Fibroblast of lung (primary cell): Measurements from ENCODE around the gene STRA6. TPM values are rescaled to one million over a fixed set of nuclear protein-coding genes. Genes with fewer than 3 reads are reported as not detected.
A peak's percentile ranks its signal among the peaks of the same experiment; 100 is the strongest.

Experiments
- DNase-seq, 2 donors: peaks; one replicate each; pipeline versions ENCODE4 v3.0.0 to v3.0.0-alpha.2; 2010; ENCODE audit warnings: low read depth in 2 of 2
- H2AFZ ChIP-seq: 2 replicates; pipeline ENCODE4 v1.5.1; 2012; ENCODE audit warnings: low read length, control low read depth, inconsistent platforms
- H3K27ac ChIP-seq: 2 replicates; pipeline ENCODE4 v1.5.1; 2011; ENCODE audit warnings: low read length, control low read depth; ENCODE audit not compliant: insufficient read depth
- H3K27me3 ChIP-seq: 2 replicates; pipeline ENCODE4 v1.5.1; 2011; ENCODE audit warnings: mild to moderate bottlenecking, low read length; ENCODE audit not compliant: control insufficient read depth, insufficient read depth
- H3K36me3 ChIP-seq: 2 replicates; pipeline ENCODE4 v1.5.1; 2011; ENCODE audit warnings: low read length; ENCODE audit not compliant: control insufficient read depth, insufficient read depth
- H3K4me1 ChIP-seq: 2 replicates; pipeline ENCODE4 v1.5.1; 2011; ENCODE audit warnings: low read length; ENCODE audit not compliant: control insufficient read depth, insufficient read depth; ENCODE audit errors: extremely low read depth
- H3K4me2 ChIP-seq: 2 replicates; pipeline ENCODE4 v1.5.1; 2011; ENCODE audit warnings: low read length, control low read depth; ENCODE audit not compliant: insufficient read depth; ENCODE audit errors: extremely low read depth
- H3K4me3 ChIP-seq, 4 experiments: fragments of 200-600 bp in 1 of 4; sonication (generic) in 1 of 4; replicated peaks in 1 of 4; 2 replicates each; pipeline ENCODE4 v1.5.1; 2011 to 2016; ENCODE audit warnings: low read length in 4 of 4, low read depth in 3 of 4, mild to moderate bottlenecking in 3 of 4, control low read depth in 2 of 4, inconsistent platforms in 1 of 4, mixed read lengths in 1 of 4; ENCODE audit not compliant: insufficient read depth in 1 of 4; ENCODE audit errors: control extremely low read depth in 1 of 4
- H3K79me2 ChIP-seq: 2 replicates; pipeline ENCODE4 v1.5.1; 2012; ENCODE audit warnings: mild to moderate bottlenecking, low read length, inconsistent platforms; ENCODE audit not compliant: control insufficient read depth, insufficient read depth
- H3K9ac ChIP-seq: 2 replicates; pipeline ENCODE4 v1.5.1; 2011; ENCODE audit warnings: mild to moderate bottlenecking, low read length, control low read depth; ENCODE audit not compliant: insufficient read depth
- H3K9me3 ChIP-seq: 2 replicates; pipeline ENCODE4 v1.5.1; 2012; ENCODE audit warnings: low read depth, low read length; ENCODE audit not compliant: control insufficient read depth, insufficient read depth
- H4K20me1 ChIP-seq: 2 replicates; pipeline ENCODE4 v1.5.1; 2011; ENCODE audit warnings: low read length; ENCODE audit not compliant: control insufficient read depth, insufficient read depth; ENCODE audit errors: extremely low read depth
- EZH2 ChIP-seq: IDR thresholded peaks from 2 replicates; pipeline ENCODE4 v1.5.1; 2012; ENCODE audit warnings: low read length, control low read depth, mild to moderate bottlenecking; ENCODE audit errors: missing control alignments
- polyA plus RNA-seq, 2 donors: library from polyadenylated mRNA; depleted of rRNA in 1 of 2; stranded (reverse) in 1 of 2; unstranded in 1 of 2; fragments of >200 nt; gene quantifications; 2 replicates each; pipeline ENCODE4 v1.2.1, GENCODE V29; 2011 to 2012; ENCODE audit warnings: missing spikeins in 1 of 2
- total RNA-seq: library from RNA; depleted of rRNA; stranded (reverse); fragments of >200 nt; gene quantifications from 2 replicates; pipeline ENCODE4 v1.2.1, GENCODE V29; 2014
- TF ChIP-seq, protein P1 (sequence below), 2 donors: IDR thresholded peaks in 1 of 2; conservative IDR thresholded peaks in 1 of 2; 1 replicate in 1 of 2; 2 replicates in 1 of 2; pipeline ENCODE4 v1.5.1; 2011 to 2012; ENCODE audit warnings: low read length in 2 of 2, control low read depth in 1 of 2, inconsistent platforms in 1 of 2, low read depth in 1 of 2, mild to moderate bottlenecking in 1 of 2

The STRA6 gene
- total and polyA plus RNA-seq, 2 donors (not counting 1 experiment from before 2014, with no cell fraction given) = 0.17 TPM; not detected in 1

- Histone ChIP-seq H3K4me2 (no peak overlapping the region), H3K4me3 (no peak overlapping the region), H4K20me1 (no peaks in the 10 kb centered on the region), H3K9me3 (no peaks in the 10 kb centered on the region), H2AFZ (no peak overlapping the region), H3K9ac (no peak overlapping the region), H3K27me3 (peaks cover 13% of the 10 kb centered on the region), H3K36me3 (no peaks in the 10 kb centered on the region), H3K79me2 (no peaks in the 10 kb centered on the region), H3K4me1 (no peaks in the 10 kb centered on the region), H3K27ac (no peak overlapping the region)
- no peak for DNase-seq
- TF ChIP-seq, protein P1, sequence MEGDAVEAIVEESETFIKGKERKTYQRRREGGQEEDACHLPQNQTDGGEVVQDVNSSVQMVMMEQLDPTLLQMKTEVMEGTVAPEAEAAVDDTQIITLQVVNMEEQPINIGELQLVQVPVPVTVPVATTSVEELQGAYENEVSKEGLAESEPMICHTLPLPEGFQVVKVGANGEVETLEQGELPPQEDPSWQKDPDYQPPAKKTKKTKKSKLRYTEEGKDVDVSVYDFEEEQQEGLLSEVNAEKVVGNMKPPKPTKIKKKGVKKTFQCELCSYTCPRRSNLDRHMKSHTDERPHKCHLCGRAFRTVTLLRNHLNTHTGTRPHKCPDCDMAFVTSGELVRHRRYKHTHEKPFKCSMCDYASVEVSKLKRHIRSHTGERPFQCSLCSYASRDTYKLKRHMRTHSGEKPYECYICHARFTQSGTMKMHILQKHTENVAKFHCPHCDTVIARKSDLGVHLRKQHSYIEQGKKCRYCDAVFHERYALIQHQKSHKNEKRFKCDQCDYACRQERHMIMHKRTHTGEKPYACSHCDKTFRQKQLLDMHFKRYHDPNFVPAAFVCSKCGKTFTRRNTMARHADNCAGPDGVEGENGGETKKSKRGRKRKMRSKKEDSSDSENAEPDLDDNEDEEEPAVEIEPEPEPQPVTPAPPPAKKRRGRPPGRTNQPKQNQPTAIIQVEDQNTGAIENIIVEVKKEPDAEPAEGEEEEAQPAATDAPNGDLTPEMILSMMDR (conservative IDR thresholded peaks at IDR 0.05 in 1 of 2, IDR thresholded peaks at IDR 0.05 in 1 of 2; ENCODE audit: low read depth in 1 of 2, low read length in 2 of 2) = no peak
- no peak for TF ChIP-seq EZH2
These were observed 14.4 kb upstream of the STRA6 start for GRCh38 chr15:74216949-74217348.

- Histone ChIP-seq H3K4me3 (no peak overlapping the region), H3K36me3 (no peaks in the 10 kb centered on the region), H3K27ac (no peak overlapping the region), H2AFZ (no peak overlapping the region), H4K20me1 (no peaks in the 10 kb centered on the region), H3K4me2 (no peak overlapping the region), H3K27me3 (peaks cover 10% of the 10 kb centered on the region), H3K4me1 (no peaks in the 10 kb centered on the region), H3K9me3 (no peaks in the 10 kb centered on the region), H3K9ac (no peak overlapping the region), H3K79me2 (no peaks in the 10 kb centered on the region)
- no peak for TF ChIP-seq EZH2
- TF ChIP-seq, protein P1 (conservative IDR thresholded peaks at IDR 0.05 in 1 of 2, IDR thresholded peaks at IDR 0.05 in 1 of 2; ENCODE audit: low read depth in 1 of 2, low read length in 2 of 2) = no peak
- DNase-seq = peak in 1 of 2 donors; percentile 73
These were observed 13.4 kb upstream of the STRA6 start for GRCh38 chr15:74215958-74216357.

GRCh38 chr15:74214324-74215021 is 11.9 kb upstream of the STRA6 start:
- no peaks in the 10 kb centered on the region for H3K9me3 ChIP-seq
- H4K20me1 ChIP-seq = no peaks in the 10 kb centered on the region
- no peaks in the 10 kb centered on the region for H3K79me2 ChIP-seq
- H3K4me3 ChIP-seq = no peak overlapping the region
- no peak overlapping the region for H2AFZ ChIP-seq
- no peaks in the 10 kb centered on the region for H3K36me3 ChIP-seq
- H3K9ac ChIP-seq = no peak overlapping the region
- DNase-seq = no peak
- H3K27ac ChIP-seq = no peak overlapping the region
- H3K4me2 ChIP-seq = no peak overlapping the region
- TF ChIP-seq, protein P1 (conservative IDR thresholded peaks at IDR 0.05 in 1 of 2, IDR thresholded peaks at IDR 0.05 in 1 of 2; ENCODE audit: low read depth in 1 of 2, low read length in 2 of 2) = no peak
- TF ChIP-seq EZH2 = no peak
- H3K4me1 ChIP-seq = no peaks in the 10 kb centered on the region
- H3K27me3 ChIP-seq = peaks cover 4% of the 10 kb centered on the region
